HUES48 (cell line): ENCODE data around the gene CADPS.
A peak's percentile ranks its signal among the peaks of the same experiment; 100 is the strongest.

Experiments
- H3K27ac ChIP-seq: one replicate; pipeline ENCODE4 v1.7.0; 2013; ENCODE audit warnings: low read depth, low read length, inconsistent platforms
- H3K27me3 ChIP-seq: 2 replicates; pipeline ENCODE4 v1.6.1; 2013; ENCODE audit warnings: mild to moderate bottlenecking, low read length; ENCODE audit not compliant: control insufficient read depth, insufficient read depth
- H3K36me3 ChIP-seq: 2 replicates; pipeline ENCODE4 v1.6.1; 2013; ENCODE audit warnings: low read length; ENCODE audit not compliant: control insufficient read depth, insufficient read depth
- H3K4me1 ChIP-seq: 2 replicates; pipeline ENCODE4 v1.6.1; 2013; ENCODE audit warnings: mild to moderate bottlenecking, low read length; ENCODE audit not compliant: control insufficient read depth, insufficient read depth
- H3K4me3 ChIP-seq: 2 replicates; pipeline ENCODE4 v1.5.1; 2013; ENCODE audit warnings: mild to moderate bottlenecking, low read depth, low read length
- H3K9ac ChIP-seq: 2 replicates; pipeline ENCODE4 v1.6.1; 2013; ENCODE audit warnings: mild to moderate bottlenecking, low read depth, low read length, moderate library complexity
- H3K9me3 ChIP-seq: 2 replicates; pipeline ENCODE4 v1.6.1; 2013; ENCODE audit warnings: low read length; ENCODE audit not compliant: control insufficient read depth, insufficient read depth

CADPS gene

GRCh38 chr3:62502315-62503300, 372.6 kb downstream of the CADPS start:
- Histone ChIP-seq H3K27me3 (no peaks in the 10 kb centered on the region; the same call in 1 of the 2 replicates), H3K27ac (no peak overlapping the region), H3K9ac (no peak overlapping the region), H3K4me3 (no peak overlapping the region), H3K36me3 (no peaks in the 10 kb centered on the region), H3K9me3 (no peaks in the 10 kb centered on the region), H3K4me1 (no peaks in the 10 kb centered on the region)

GRCh38 chr3:62501289-62501668, 373.9 kb downstream of the CADPS start:
- Histone ChIP-seq H3K9me3 (no peaks in the 10 kb centered on the region), H3K27me3 (no peaks in the 10 kb centered on the region; the same call in 1 of the 2 replicates), H3K9ac (no peak overlapping the region), H3K4me1 (no peaks in the 10 kb centered on the region), H3K27ac (no peak overlapping the region), H3K36me3 (no peaks in the 10 kb centered on the region), H3K4me3 (no peak overlapping the region)

DNA sequence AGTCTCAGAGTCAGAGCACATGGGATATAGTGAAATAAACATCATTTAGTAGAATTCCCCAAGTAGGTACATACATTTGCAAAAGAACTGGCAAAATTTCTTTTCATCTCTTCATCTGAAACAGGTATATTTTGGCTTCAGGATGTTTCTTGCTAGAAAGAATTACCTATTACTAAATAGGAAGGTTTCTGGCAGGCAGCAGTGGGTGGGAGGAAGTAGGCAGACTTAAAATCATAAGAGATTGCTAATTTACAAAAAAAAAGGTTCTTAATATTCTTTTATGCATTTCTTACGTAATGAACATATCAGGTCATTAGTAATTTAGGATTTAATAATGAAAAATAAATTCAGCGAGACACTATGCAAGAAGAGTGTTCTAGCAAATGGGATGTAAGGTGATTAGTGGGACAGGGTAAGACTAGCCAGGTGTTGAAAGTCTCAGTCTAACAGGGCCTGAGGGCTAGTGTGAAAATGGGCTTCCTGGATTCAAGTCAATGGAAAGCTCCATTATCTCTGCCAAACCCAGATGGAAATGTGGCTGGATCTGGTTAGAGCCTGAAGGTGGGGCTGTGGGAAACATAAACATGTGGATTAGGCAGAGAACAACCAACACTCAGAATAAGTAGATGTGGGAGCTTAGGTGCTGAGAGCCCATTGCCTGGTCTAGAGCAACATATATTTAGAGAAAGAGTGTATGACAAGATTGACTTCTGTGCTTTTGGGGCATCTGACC, 374.5 kb downstream of the CADPS start:
- H3K9ac ChIP-seq: no peak overlapping the region
- no peaks in the 10 kb centered on the region for H3K4me1 ChIP-seq
- no peaks in the 10 kb centered on the region for H3K9me3 ChIP-seq
- no peak overlapping the region for H3K27ac ChIP-seq
- H3K36me3 ChIP-seq: no peaks in the 10 kb centered on the region
- H3K27me3 ChIP-seq: no peaks in the 10 kb centered on the region; the same call in 1 of the 2 replicates
- H3K4me3 ChIP-seq: no peak overlapping the region

- H3K9ac ChIP-seq: no peak overlapping the region
- H3K4me3 ChIP-seq: no peak overlapping the region
- H3K4me1 ChIP-seq: no peaks in the 10 kb centered on the region
These were observed 378.1 kb downstream of the CADPS start for GRCh38 chr3:62497156-62497555.

GRCh38 chr3:62496503-62496902, 378.7 kb downstream of the CADPS start:
- H3K36me3 ChIP-seq: no peaks in the 10 kb centered on the region
- no peak overlapping the region for H3K4me3 ChIP-seq
- no peak overlapping the region for H3K27ac ChIP-seq
- no peak overlapping the region for H3K9ac ChIP-seq
- H3K9me3 ChIP-seq: no peaks in the 10 kb centered on the region
- H3K4me1 ChIP-seq: no peaks in the 10 kb centered on the region
- H3K27me3 ChIP-seq: no peaks in the 10 kb centered on the region

More at GRCh38 chr3:62497156-62497555, 378.1 kb downstream of the CADPS start:
- Histone ChIP-seq H3K9me3 (no peaks in the 10 kb centered on the region), H3K27ac (no peak overlapping the region), H3K36me3 (no peaks in the 10 kb centered on the region), H3K27me3 (no peaks in the 10 kb centered on the region)

DNA sequence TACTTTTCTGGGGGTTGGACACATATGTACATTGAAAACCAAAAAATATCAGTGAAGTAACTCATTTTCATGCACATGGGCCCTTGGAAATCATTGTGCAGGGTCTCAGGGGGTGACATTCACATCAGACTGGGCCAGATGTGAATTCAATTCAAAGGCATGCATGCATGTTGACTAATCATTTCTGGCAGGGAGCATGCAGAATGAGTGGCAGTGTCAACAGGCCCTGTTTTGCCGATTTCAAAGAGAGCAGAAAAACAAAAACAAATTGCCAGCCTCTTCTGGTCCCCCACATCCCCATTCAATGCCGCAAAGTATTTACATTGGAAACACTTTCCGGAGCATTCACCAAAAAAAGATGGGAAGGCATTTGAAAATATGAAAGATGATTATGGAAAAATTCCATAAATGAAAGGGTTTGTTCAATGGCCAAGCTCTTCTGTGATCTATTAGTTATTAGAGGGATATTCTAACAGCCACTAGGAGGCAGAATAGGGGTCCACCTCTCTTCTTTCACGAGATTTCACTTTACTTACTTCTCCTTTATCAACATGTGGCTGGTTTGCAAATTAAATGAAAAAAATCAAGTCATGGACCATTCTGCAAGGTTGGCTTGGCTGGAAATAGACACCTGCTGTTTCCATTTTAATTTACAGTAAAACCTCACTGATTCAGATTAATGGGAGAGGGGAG, 382.0 kb downstream of the CADPS start:
- Histone ChIP-seq H3K9me3 (no peaks in the 10 kb centered on the region), H3K9ac (no peak overlapping the region), H3K4me3 (no peak overlapping the region), H3K27ac (no peak overlapping the region), H3K27me3 (no peaks in the 10 kb centered on the region), H3K4me1 (no peaks in the 10 kb centered on the region), H3K36me3 (no peaks in the 10 kb centered on the region)

GRCh38 chr3:62482961-62483360, 392.3 kb downstream of the CADPS start:
- Histone ChIP-seq H3K27me3 (no peaks in the 10 kb centered on the region), H3K9ac (no peak overlapping the region), H3K4me3 (no peak overlapping the region), H3K27ac (no peak overlapping the region), H3K9me3 (no peaks in the 10 kb centered on the region), H3K4me1 (peaks cover 10% of the 10 kb centered on the region), H3K36me3 (no peaks in the 10 kb centered on the region)

DNA sequence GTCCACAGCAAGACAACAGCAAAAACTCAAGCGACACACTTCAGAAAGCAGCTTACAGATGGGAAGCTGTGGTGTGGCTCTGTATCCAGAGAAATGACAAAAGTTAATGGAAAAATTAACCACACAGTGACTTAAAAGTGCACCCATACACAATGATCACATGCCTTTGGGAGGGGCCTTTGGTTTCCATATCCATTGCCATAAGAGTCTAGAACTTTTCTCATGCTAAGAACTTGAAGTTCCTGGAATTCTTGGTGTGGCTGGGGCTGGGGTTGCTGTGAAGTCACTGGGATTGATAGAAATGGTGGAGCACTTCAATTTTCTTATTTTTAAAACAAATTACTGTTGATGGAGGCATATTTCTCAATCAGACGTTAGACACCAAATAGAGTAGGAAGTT, 393.3 kb downstream of the CADPS start:
- no peaks in the 10 kb centered on the region for H3K36me3 ChIP-seq

GRCh38 chr3:62480056-62480455, 395.2 kb downstream of the CADPS start:
- Histone ChIP-seq H3K9me3 (no peaks in the 10 kb centered on the region), H3K9ac (no peak overlapping the region), H3K4me1 (peaks cover 10% of the 10 kb centered on the region), H3K36me3 (no peaks in the 10 kb centered on the region), H3K27me3 (no peaks in the 10 kb centered on the region; the same call in 1 of the 2 replicates), H3K4me3 (no peak overlapping the region), H3K27ac (no peak overlapping the region)

More for the DNA sequence above, 393.3 kb downstream of the CADPS start:
- no peak overlapping the region; the same call in 1 of the 2 replicates for H3K4me3 ChIP-seq
- no peak overlapping the region for H3K27ac ChIP-seq
- H3K9ac ChIP-seq: peak overlapping the region; percentile 41; the same call in 1 of the 2 replicates
- H3K27me3 ChIP-seq: no peaks in the 10 kb centered on the region
- no peaks in the 10 kb centered on the region for H3K9me3 ChIP-seq
- peaks cover 10% of the 10 kb centered on the region for H3K4me1 ChIP-seq

- Histone ChIP-seq H3K4me3 (no peak overlapping the region), H3K27ac (no peak overlapping the region), H3K27me3 (no peaks in the 10 kb centered on the region; the same call in 1 of the 2 replicates), H3K9me3 (no peaks in the 10 kb centered on the region), H3K4me1 (peaks cover 10% of the 10 kb centered on the region), H3K9ac (no peak overlapping the region), H3K36me3 (no peaks in the 10 kb centered on the region)
These were observed 395.9 kb downstream of the CADPS start for GRCh38 chr3:62479326-62479725.
